Adrenal gland (tissue), 12 donors: Measurements from ENCODE around the gene DNASE1L3. TPM values are rescaled to one million over a fixed set of nuclear protein-coding genes. Genes with fewer than 3 reads are reported as not detected.

Experiments
- DNase-seq, 7 donors: peaks; one replicate each; pipeline ENCODE4 v3.0.0-alpha.2; 2019 to 2020
- H3K27ac ChIP-seq, 5 donors: fragments of 200-600 bp; sonication (generic) in 4 of 5; 1 replicate in 3 of 5; 2 replicates in 2 of 5; pipeline versions ENCODE4 v1.5.1 to v1.8.0; 2016 to 2020; ENCODE audit warnings: mild to moderate bottlenecking in 1 of 5
- H3K27me3 ChIP-seq: fragments of 200-600 bp; 2 replicates; pipeline ENCODE4 v1.8.0; 2021
- H3K36me3 ChIP-seq, 2 donors: fragments of 200-600 bp; replicated peaks in 1 of 2; 1 replicate in 1 of 2; 2 replicates in 1 of 2; pipeline versions ENCODE4 v1.5.1 to v1.8.0; 2018 to 2022
- H3K4me1 ChIP-seq, 2 donors: fragments of 200-600 bp; replicated peaks in 1 of 2; 1 replicate in 1 of 2; 2 replicates in 1 of 2; pipeline versions ENCODE4 v1.5.1 to v1.8.0; 2018 to 2021
- H3K4me3 ChIP-seq, 4 donors: fragments of 200-600 bp; sonication (generic) in 3 of 4; one replicate each; pipeline ENCODE4 v1.5.1; 2016 to 2018
- H3K9me3 ChIP-seq, 3 donors: fragments of 200-600 bp; sonication (generic) in 1 of 3; replicated peaks in 1 of 3; 1 replicate in 2 of 3; 2 replicates in 1 of 3; pipeline versions ENCODE4 v1.5.1 to v1.8.0; 2016 to 2021
- POLR2A ChIP-seq, 2 donors: fragments of 450-650 bp; IDR thresholded peaks; one replicate each; pipeline ENCODE4 v1.6.1; 2017; ENCODE audit warnings: antibody characterized with exemption in 2 of 2, mild to moderate bottlenecking in 2 of 2, moderate library complexity in 1 of 2
- WGBS, 4 donors: extraction: QIAGEN DNeasy Blood & Tissue Kit in 2 of 4; methylation state at CpG; one replicate each; pipeline versions ENCODE4 v1.1.5 to v1.1.7; 2013 to 2017; 5-methylcytosine and 5-hydroxymethylcytosine counted together
- intact Hi-C, 2 donors: fragments of 100-400 bp; cut with DNase I; formaldehyde crosslinking; loops; one replicate each; pipeline versions ENCODE4 v1.14.1 to v1.15.0; 2022 to 2023
- polyA plus RNA-seq, 3 donors: library from polyadenylated mRNA; stranded (reverse); fragments of 200-250 nt in 2 of 3; fragments of 350-450 nt in 1 of 3; fragmentation: Illumina TruSeq in 1 of 3; extraction: RNeasy Lipid Tissue Mini Kit (QIAGEN cat#74804) in 1 of 3; gene quantifications; one replicate each; pipeline ENCODE4 v1.2.3, GENCODE V29; 2013 to 2014
- total RNA-seq, 9 donors: library from RNA; depleted of rRNA in 4 of 9; stranded (reverse); fragments of >200 nt in 4 of 9; fragments of 120-200 nt in 1 of 9; fragmentation: NEBNext Ultra II Directional in 1 of 9; extraction: Animal tissue kit (Norgen Biotek cat#: 25700) in 1 of 9; gene quantifications; one replicate each; pipeline versions ENCODE4 v1.1.0 to v1.2.4, GENCODE V29; 2013 to 2023
- TF ChIP-seq, protein P1 (sequence below), 6 experiments: fragments of 450-650 bp in 4 of 6; fragments of 200-600 bp in 2 of 6; sonication (generic) in 1 of 6; IDR thresholded peaks; 1 replicate in 5 of 6; 2 replicates in 1 of 6; pipeline versions ENCODE4 v1.5.1 to v1.8.0; 2016 to 2021; ENCODE audit warnings: antibody characterized with exemption in 6 of 6, mild to moderate bottlenecking in 2 of 6, moderate library complexity in 1 of 6
- donor health status: healthy with polysubstance abuse.
- donor health status: Bipolar disorder and iron deficiency.
- donor health status: DM: yes; HTN: yes; CAD: no.
- donor health status: DM: no; HTN: no; CAD: no.
- donor health status: DM: no; HTN: no; CAD: no.
- donor health status: DM: yes; HTN: yes; CAD: no.

DNASE1L3 gene
- total and polyA plus RNA-seq, 12 donors: 23.8 to 83.9 (median 55.3) TPM

DNA sequence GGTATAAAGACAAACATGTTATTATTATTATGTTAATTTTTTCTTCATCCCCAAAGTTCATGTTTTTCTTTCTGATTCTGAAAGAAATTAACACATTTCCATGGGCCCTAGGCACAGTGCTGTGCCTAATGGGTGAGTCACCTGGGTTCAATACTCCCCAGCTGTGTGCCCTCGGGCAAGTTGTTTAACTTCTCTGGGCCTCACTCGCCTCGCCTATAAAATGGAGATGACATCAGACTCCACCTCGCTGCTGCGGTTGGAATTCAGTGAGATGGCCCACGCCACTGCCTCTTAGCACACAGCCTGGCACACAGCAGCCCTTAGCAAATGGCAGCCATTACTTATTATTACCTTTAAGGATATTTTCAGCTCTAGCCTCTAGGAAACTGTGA is 22.6 kb downstream of the DNASE1L3 start:
- Histone ChIP-seq H3K27me3 (no peaks in the 10 kb centered on the region), H3K9me3 (no peaks in the 10 kb centered on the region), H3K36me3 (no peaks in the 10 kb centered on the region), H3K4me3 (no peak overlapping the region), H3K4me1 (no peaks in the 10 kb centered on the region), H3K27ac (no peak overlapping the region)
- TF ChIP-seq, protein P1, sequence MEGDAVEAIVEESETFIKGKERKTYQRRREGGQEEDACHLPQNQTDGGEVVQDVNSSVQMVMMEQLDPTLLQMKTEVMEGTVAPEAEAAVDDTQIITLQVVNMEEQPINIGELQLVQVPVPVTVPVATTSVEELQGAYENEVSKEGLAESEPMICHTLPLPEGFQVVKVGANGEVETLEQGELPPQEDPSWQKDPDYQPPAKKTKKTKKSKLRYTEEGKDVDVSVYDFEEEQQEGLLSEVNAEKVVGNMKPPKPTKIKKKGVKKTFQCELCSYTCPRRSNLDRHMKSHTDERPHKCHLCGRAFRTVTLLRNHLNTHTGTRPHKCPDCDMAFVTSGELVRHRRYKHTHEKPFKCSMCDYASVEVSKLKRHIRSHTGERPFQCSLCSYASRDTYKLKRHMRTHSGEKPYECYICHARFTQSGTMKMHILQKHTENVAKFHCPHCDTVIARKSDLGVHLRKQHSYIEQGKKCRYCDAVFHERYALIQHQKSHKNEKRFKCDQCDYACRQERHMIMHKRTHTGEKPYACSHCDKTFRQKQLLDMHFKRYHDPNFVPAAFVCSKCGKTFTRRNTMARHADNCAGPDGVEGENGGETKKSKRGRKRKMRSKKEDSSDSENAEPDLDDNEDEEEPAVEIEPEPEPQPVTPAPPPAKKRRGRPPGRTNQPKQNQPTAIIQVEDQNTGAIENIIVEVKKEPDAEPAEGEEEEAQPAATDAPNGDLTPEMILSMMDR (IDR thresholded peaks at IDR 0.05): no peak
- TF ChIP-seq POLR2A (IDR thresholded peaks at IDR 0.05): no peak
- DNase-seq: no peak
- 60 to 77% (median 68%) methylated on average over 6 of the region's 6 CpGs for WGBS, 4 donors
- intact Hi-C loops: loop anchor here in 1 of 2 donors (2.0 to 10.0 kb wide), 2 partner anchors 111 to 227 kb away; no protein-coding TSS in a partner anchor

DNA sequence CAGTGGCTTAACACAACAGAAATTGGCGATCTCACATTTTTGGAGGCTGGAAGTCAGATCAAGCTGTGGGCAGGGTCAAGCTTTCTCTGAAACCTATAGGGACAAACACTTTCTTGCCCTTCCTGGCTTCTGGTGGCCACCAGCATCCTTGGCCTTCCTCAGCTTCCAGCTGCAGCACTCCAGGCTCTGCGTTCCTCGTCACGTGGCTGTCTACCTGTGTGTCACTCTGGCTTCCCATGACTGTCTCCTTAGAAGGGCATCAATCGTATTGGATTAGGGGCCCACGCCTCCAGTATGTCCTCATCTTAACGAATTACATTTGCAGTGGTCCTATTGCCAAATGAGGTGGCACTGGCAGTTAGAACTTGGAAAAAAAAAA is 25.8 kb downstream of the DNASE1L3 start:
- no peak for DNase-seq
- Histone ChIP-seq H3K9me3 (no peaks in the 10 kb centered on the region), H3K4me1 (no peaks in the 10 kb centered on the region), H3K27me3 (no peaks in the 10 kb centered on the region), H3K4me3 (no peak overlapping the region), H3K36me3 (no peaks in the 10 kb centered on the region), H3K27ac (no peak overlapping the region)
- 79 to 95% (median 82%) methylated on average over 7 of the region's 7 CpGs for WGBS, 4 donors
- TF ChIP-seq, protein P1 (IDR thresholded peaks at IDR 0.05): no peak
- TF ChIP-seq POLR2A (IDR thresholded peaks at IDR 0.05): no peak
- intact Hi-C loops: loop anchor here in 1 of 2 donors (10.0 kb wide), 1 partner anchor 230 kb away; no protein-coding TSS in a partner anchor

DNA sequence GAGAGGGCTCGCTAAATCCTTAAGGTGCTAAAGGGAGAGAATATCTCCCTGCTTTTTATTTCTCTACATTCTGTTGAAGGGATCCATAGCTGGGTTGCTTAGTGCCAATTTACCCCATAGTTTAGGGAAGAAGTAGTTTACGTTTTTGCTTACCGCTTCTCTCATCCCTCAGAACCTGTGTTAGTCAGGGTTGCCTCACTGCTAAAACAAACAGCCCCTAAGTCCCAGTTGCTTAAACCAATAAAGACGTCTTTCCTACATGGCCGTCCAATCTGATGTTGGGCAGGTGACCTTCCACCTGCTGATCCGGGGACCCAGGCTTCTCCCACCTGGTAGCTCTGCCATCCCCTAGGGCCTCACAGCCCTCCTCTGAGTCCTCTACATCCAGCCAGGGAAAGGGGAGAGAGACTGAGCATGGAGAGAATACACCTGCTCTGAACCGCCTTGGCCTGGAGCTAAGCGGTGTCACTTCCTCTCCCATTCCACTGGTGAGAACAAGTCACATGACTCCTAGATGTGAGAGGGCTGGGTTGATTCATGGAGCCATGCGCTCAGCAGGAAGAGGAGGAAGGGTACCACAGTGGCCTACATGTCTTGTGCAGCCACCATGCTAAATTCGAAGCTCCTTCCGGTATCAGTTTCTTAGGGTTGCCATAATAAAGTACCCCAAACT is 26.3 kb downstream of the DNASE1L3 start:
- no peaks in the 10 kb centered on the region for H3K9me3 ChIP-seq
- intact Hi-C loops: loop anchor here in 1 of 2 donors (10.0 kb wide), 1 partner anchor 230 kb away; no protein-coding TSS in a partner anchor
- H3K4me1 ChIP-seq: no peaks in the 10 kb centered on the region
- DNase-seq: no peak
- WGBS, 4 donors: 86 to 94% (median 88%) methylated on average over 8 to 11 of the region's 11 CpGs
- no peak overlapping the region for H3K4me3 ChIP-seq
- TF ChIP-seq POLR2A (IDR thresholded peaks at IDR 0.05): no peak
- TF ChIP-seq, protein P1 (IDR thresholded peaks at IDR 0.05): no peak
- no peak overlapping the region for H3K27ac ChIP-seq
- H3K27me3 ChIP-seq: no peaks in the 10 kb centered on the region
- no peaks in the 10 kb centered on the region for H3K36me3 ChIP-seq

DNA sequence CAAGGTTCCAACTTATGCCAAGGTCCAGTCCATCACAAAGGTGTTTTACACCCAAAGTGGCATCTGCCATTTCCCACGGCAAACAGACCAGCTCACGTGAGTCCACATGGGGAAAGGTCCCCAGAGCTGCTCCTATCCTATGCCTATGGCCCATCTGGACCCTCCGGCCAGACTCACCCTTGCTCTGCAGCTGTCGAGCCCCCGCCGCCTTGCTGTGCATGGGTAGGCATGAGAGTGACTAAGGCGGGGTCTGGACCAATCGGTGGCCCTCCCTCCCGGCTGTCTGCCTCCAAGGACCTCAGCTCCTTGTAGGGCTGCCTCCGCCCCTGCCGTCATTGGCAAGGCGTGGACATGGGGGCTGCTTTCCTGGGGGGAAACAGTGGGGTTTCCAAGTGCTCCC is 26.9 kb downstream of the DNASE1L3 start:
- DNase-seq: no peak
- 81 to 94% (median 86%) methylated on average over 12 of the region's 12 CpGs for WGBS, 4 donors

More for the DNA sequence above, 26.9 kb downstream of the DNASE1L3 start:
- Histone ChIP-seq H3K4me1 (no peaks in the 10 kb centered on the region), H3K27me3 (no peaks in the 10 kb centered on the region), H3K4me3 (no peak overlapping the region), H3K36me3 (no peaks in the 10 kb centered on the region), H3K27ac (no peak overlapping the region), H3K9me3 (no peaks in the 10 kb centered on the region)
- intact Hi-C loops: loop anchor here in 1 of 2 donors (10.0 kb wide), 1 partner anchor 231 kb away; no protein-coding TSS in a partner anchor
- TF ChIP-seq, protein P1 (IDR thresholded peaks at IDR 0.05): no peak
- no peak for TF ChIP-seq POLR2A (IDR thresholded peaks at IDR 0.05)
